ENCODE results near the gene DGKH.
A peak's percentile ranks its signal among the peaks of the same experiment; 100 is the strongest.

DGKH gene
- total RNA-seq: 18.1 to 81.5 (median 44.2) reads per million in 9 experiments

- DNase-seq (peak in 1 of 3 experiments; percentile 16), ATAC-seq (replicated peaks) (peak; percentile 35)
- Mint-ChIP-seq H3K27ac (peak within 1 kb of the TSS; percentile 69 to 85), H3K9me3 (no peaks in the 10 kb centered on the region), H3K36me3 (ENCODE audit: insufficient read depth) (no peaks in the 10 kb centered on the region), H3K4me3 (peak within 1 kb of the TSS; percentile 91 to 94), H3K4me1 (ENCODE audit: low read depth in 2 of 2) (peaks cover 12% of the 10 kb centered on the region in 2 donors), H3K27me3 (no peaks in the 10 kb centered on the region)
Measured at GRCh38 chr13:42048342-42048683, at the start of gene DGKH. Gene DGKH, plus strand, starts transcription at chr13:42048648. Its CDS starts 126 bp downstream, at chr13:42048774.

- no peaks in the 10 kb centered on the region for H3K4me1 Mint-ChIP-seq (ENCODE audit: low read depth in 2 of 2)
- H3K27me3 Mint-ChIP-seq: peaks cover 0 to 12% of the 10 kb centered on the region in 2 donors
- ATAC-seq (replicated peaks) (no peak), DNase-seq (no peak)
- no peaks in the 10 kb centered on the region for H3K36me3 Mint-ChIP-seq (ENCODE audit: insufficient read depth)
- no peaks in the 10 kb centered on the region for H3K9me3 Mint-ChIP-seq
- H3K27ac Mint-ChIP-seq: no peak overlapping the region
- no peak overlapping the region for H3K4me3 Mint-ChIP-seq
Measured at GRCh38 chr13:42000846-42001245, 47.6 kb upstream of the DGKH start.

DNA sequence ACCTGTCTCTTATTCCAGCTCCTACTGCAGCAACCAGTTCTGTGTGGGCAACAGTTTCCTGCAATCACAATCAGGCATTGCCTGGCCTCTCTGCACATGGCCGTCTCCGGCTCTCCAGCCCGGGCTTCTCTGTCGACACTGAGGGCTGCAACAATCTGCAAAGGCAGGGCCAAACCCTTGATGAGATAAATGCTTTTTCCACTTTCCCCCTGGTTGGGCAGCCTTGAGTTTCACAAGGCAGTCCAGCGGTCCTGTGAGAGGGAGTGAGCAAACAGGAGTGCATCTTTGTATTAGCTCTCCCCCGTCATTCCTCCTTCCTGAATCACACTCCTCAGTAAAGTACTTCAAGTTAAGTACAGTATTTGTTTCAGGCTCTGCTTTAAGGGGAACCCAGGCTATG, 46.9 kb upstream of the DGKH start:
- H3K36me3 Mint-ChIP-seq (ENCODE audit: insufficient read depth): no peaks in the 10 kb centered on the region
- ATAC-seq (replicated peaks): no peak
- H3K4me1 Mint-ChIP-seq (ENCODE audit: low read depth in 2 of 2): no peaks in the 10 kb centered on the region
- no peak for DNase-seq
- peaks cover 0 to 12% of the 10 kb centered on the region in 2 donors for H3K27me3 Mint-ChIP-seq
- H3K27ac Mint-ChIP-seq: no peak overlapping the region
- H3K9me3 Mint-ChIP-seq: no peaks in the 10 kb centered on the region
- H3K4me3 Mint-ChIP-seq: no peak overlapping the region

GRCh38 chr13:42002066-42002465, 46.4 kb upstream of the DGKH start:
- no peaks in the 10 kb centered on the region for H3K9me3 Mint-ChIP-seq
- H3K4me3 Mint-ChIP-seq: no peak overlapping the region
- H3K36me3 Mint-ChIP-seq (ENCODE audit: insufficient read depth): no peaks in the 10 kb centered on the region
- H3K27me3 Mint-ChIP-seq: peaks cover 0 to 12% of the 10 kb centered on the region in 2 donors
- no peak overlapping the region for H3K27ac Mint-ChIP-seq
- H3K4me1 Mint-ChIP-seq (ENCODE audit: low read depth in 2 of 2): no peaks in the 10 kb centered on the region
- DNase-seq (no peak), ATAC-seq (replicated peaks) (no peak)

DNA sequence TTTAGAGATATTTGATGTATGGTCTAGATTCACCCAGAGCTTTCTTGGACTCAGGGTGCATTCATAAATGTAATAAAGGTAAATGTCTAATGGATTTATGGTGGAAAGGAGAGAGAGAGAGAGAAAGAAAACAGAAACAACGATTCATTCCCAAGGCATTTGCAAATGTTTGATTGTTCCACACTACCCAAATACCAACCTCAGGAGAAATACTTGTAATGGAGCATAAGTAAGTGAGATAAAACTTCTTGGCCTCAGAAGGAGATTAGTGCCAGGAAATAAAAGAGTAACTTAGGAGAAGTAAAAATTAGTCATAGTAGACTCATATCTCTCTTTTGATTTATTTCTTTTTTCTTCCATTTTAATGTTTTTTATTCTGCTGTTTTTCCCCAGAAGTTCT, 40.6 kb upstream of the DGKH start:
- no peaks in the 10 kb centered on the region for H3K27me3 Mint-ChIP-seq
- no peak overlapping the region for H3K27ac Mint-ChIP-seq
- DNase-seq: no peak
- ATAC-seq (replicated peaks): no peak
- no peaks in the 10 kb centered on the region for H3K9me3 Mint-ChIP-seq
- no peak overlapping the region for H3K4me3 Mint-ChIP-seq
- H3K4me1 Mint-ChIP-seq (ENCODE audit: low read depth in 2 of 2): peaks cover 0 to 5% of the 10 kb centered on the region in 2 donors
- no peaks in the 10 kb centered on the region for H3K36me3 Mint-ChIP-seq (ENCODE audit: insufficient read depth)

GRCh38 chr13:42009057-42009456, 39.4 kb upstream of the DGKH start:
- Mint-ChIP-seq H3K27me3 (no peaks in the 10 kb centered on the region), H3K4me1 (ENCODE audit: low read depth in 2 of 2) (peaks cover 0 to 5% of the 10 kb centered on the region in 2 donors), H3K9me3 (no peaks in the 10 kb centered on the region), H3K27ac (no peak overlapping the region), H3K36me3 (ENCODE audit: insufficient read depth) (no peaks in the 10 kb centered on the region), H3K4me3 (no peak overlapping the region)
- ATAC-seq (replicated peaks): peak; percentile 50
- DNase-seq: no peak

DNA sequence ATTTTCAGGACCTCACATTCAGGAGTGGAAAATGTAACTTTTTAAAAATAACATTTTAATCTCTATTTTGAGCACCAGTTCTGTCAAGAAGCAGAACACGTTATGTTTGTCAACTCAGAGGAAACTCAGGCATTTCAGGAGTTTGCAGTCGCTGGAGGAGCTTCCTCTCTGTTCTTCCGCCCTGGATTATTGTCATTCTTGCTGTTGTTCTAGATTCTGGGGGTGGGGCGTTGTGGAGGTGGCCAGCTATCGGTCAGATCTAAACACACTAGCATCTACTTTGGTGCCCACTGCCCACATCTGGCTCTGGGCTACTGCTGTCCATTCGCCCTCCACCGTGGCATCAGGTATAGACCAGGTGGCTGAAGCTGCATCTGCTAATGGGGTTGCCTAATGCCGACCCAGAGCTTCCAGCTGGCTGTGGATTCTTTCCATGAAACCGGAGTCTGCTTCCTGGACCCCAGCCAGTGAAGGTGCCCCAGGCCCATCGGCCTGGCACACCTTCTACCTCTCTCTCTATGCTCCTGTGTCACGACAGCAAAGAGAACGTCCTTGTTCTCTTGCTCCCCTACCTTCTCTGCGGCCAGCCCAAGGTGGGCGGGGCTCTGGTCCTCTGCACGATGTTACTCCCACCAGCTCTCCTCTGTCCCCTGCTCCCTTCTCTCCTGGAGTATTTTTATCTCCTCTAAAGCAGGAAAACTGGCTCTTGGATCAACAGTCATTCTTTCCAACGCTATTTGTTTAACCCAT, 36.7 kb upstream of the DGKH start:
- DNase-seq: no peak
- peaks cover 17 to 20% of the 10 kb centered on the region in 2 donors for H3K27me3 Mint-ChIP-seq
- no peak overlapping the region for H3K4me3 Mint-ChIP-seq
- no peaks in the 10 kb centered on the region for H3K9me3 Mint-ChIP-seq
- H3K4me1 Mint-ChIP-seq (ENCODE audit: low read depth in 2 of 2): peaks cover 0 to 5% of the 10 kb centered on the region in 2 donors
- H3K27ac Mint-ChIP-seq: no peak overlapping the region
- H3K36me3 Mint-ChIP-seq (ENCODE audit: insufficient read depth): peaks cover 1% of the 10 kb centered on the region
- no peak for ATAC-seq (replicated peaks)

GRCh38 chr13:42014119-42014518, 34.3 kb upstream of the DGKH start:
- Mint-ChIP-seq H3K9me3 (no peaks in the 10 kb centered on the region), H3K36me3 (ENCODE audit: insufficient read depth) (peaks cover 3% of the 10 kb centered on the region), H3K27me3 (peaks cover 26 to 34% of the 10 kb centered on the region in 2 donors), H3K27ac (no peak overlapping the region), H3K4me1 (ENCODE audit: low read depth in 2 of 2) (peaks cover 0 to under 1% of the 10 kb centered on the region in 2 donors), H3K4me3 (no peak overlapping the region)
- no peak for DNase-seq
- no peak for ATAC-seq (replicated peaks)

GRCh38 chr13:42017264-42017663, 31.2 kb upstream of the DGKH start:
- Mint-ChIP-seq H3K9me3 (no peaks in the 10 kb centered on the region), H3K4me1 (ENCODE audit: low read depth in 2 of 2) (no peaks in the 10 kb centered on the region), H3K36me3 (ENCODE audit: insufficient read depth) (peaks cover 3% of the 10 kb centered on the region), H3K27ac (no peak overlapping the region), H3K27me3 (peaks cover 26 to 34% of the 10 kb centered on the region in 2 donors), H3K4me3 (no peak overlapping the region)
- DNase-seq: no peak
- ATAC-seq (replicated peaks): no peak

- H3K4me3 Mint-ChIP-seq: no peak overlapping the region
- ATAC-seq (replicated peaks) (no peak), DNase-seq (no peak)
- no peaks in the 10 kb centered on the region for H3K9me3 Mint-ChIP-seq
- peaks cover 13 to 15% of the 10 kb centered on the region in 2 donors for H3K27me3 Mint-ChIP-seq
- no peaks in the 10 kb centered on the region for H3K4me1 Mint-ChIP-seq (ENCODE audit: low read depth in 2 of 2)
- H3K36me3 Mint-ChIP-seq (ENCODE audit: insufficient read depth): peaks cover 1% of the 10 kb centered on the region
- H3K27ac Mint-ChIP-seq: no peak overlapping the region
Measured at GRCh38 chr13:42021851-42022250, 26.6 kb upstream of the DGKH start.

DNA sequence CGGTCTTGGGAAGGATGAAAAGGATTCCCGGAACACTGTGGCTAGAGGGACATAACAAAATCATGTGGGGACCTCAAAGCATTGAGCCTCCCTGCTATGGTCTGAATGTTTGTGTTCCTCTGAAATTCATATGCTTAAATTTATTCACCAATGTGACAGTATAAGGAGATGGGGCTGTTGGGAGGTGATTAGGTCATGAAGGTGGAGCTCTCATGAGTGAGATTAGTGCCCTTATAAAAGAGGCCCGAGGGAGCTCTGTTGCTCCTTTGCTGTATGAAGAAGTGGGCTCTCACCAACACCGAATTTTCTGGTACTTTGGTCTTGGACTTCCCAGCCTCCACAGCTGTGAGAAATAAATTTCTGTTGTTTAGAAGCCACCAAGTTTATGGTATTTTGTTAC, 26.1 kb upstream of the DGKH start:
- H3K9me3 Mint-ChIP-seq: no peaks in the 10 kb centered on the region
- no peaks in the 10 kb centered on the region for H3K36me3 Mint-ChIP-seq (ENCODE audit: insufficient read depth)
- peaks cover 8 to 10% of the 10 kb centered on the region in 2 donors for H3K27me3 Mint-ChIP-seq
- no peaks in the 10 kb centered on the region for H3K4me1 Mint-ChIP-seq (ENCODE audit: low read depth in 2 of 2)
- H3K27ac Mint-ChIP-seq: no peak overlapping the region
- H3K4me3 Mint-ChIP-seq: no peak overlapping the region
- DNase-seq: no peak
- ATAC-seq (replicated peaks): no peak

GRCh38 chr13:42022796-42023493, 25.5 kb upstream of the DGKH start:
- H3K9me3 Mint-ChIP-seq: no peaks in the 10 kb centered on the region
- H3K27ac Mint-ChIP-seq: no peak overlapping the region
- peaks cover 2 to 6% of the 10 kb centered on the region in 2 donors for H3K27me3 Mint-ChIP-seq
- H3K4me3 Mint-ChIP-seq: no peak overlapping the region
- ATAC-seq (replicated peaks): no peak
- DNase-seq: no peak
- H3K4me1 Mint-ChIP-seq (ENCODE audit: low read depth in 2 of 2): no peaks in the 10 kb centered on the region
- no peaks in the 10 kb centered on the region for H3K36me3 Mint-ChIP-seq (ENCODE audit: insufficient read depth)

GRCh38 chr13:42027286-42027685, 21.2 kb upstream of the DGKH start:
- Mint-ChIP-seq H3K4me3 (no peak overlapping the region), H3K27me3 (peaks cover 23 to 25% of the 10 kb centered on the region in 2 donors), H3K27ac (no peak overlapping the region), H3K36me3 (ENCODE audit: insufficient read depth) (no peaks in the 10 kb centered on the region), H3K9me3 (no peaks in the 10 kb centered on the region), H3K4me1 (ENCODE audit: low read depth in 2 of 2) (no peaks in the 10 kb centered on the region)
- no peak for DNase-seq
- ATAC-seq (replicated peaks): no peak
